GM19455 (cell line): ENCODE results near the gene SPRY1.

Source experiments
- ATAC-seq: cut with Tn5 transposase; IDR thresholded peaks from one replicate; pipeline ENCODE4 v1.9.1; 2021; ENCODE audit not compliant: unreplicated experiment

SPRY1 gene

DNA sequence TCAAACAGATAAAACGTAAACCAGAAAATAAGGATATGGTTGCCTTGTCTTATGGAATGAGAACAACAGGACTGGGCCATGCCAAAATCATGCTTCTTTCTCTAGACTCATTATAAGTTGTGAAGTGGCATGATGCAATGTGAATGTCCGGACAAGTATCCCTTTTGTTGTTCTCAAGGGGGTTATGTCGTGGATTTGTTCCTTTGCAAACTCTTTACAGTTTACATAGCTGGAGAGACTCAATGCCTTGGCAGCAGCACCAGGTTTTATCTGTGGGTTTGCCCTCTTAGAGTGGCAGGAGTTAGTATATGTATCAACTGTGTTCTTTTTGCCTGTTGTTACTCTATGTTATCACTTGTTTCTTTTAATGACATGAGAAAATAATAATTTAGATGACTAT lies 41.4 kb downstream of the SPRY1 start:
- no peak for ATAC-seq

DNA sequence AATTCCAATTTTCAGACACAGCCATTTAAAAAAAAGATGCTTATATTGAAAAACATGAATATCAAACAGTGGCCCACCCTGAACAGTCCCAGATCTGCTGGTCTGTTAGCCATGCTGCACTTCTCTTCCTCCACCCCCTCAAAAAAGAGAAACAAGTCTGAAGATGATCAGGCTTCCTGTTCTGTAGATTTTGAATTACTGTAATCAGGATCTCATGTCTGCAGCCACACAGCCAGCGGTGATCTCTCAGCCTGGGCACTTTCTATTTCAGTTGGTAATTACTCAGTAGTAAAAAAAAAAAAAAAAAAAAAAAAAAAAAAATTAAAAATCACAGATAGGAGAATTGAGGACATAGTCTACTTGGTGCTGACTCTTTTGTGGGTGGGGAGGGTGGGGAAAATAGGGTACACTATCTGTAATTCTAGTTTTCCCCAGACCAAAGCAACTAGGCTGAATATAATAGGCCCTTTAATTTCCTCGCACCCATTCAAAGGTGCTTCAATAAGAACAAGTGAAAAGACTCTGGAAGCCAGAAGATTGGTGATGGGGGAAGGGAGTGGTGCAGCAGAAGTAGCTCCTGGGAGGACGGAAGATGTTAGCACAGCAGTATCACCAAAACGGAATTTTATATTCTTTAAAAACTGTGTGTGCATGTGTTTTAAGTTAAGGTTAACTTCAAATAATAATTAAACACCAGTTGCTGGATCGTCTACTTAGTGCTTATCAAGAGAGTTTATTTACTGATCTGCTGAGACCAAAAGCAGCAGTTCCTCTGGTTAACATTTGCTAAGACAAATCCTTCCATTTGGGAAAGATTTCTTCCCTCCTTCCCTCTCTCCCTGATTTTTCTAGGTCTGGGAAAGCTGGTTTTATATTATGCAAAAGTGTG lies 47.0 kb downstream of the SPRY1 start:
- peak; percentile 62 for ATAC-seq

DNA sequence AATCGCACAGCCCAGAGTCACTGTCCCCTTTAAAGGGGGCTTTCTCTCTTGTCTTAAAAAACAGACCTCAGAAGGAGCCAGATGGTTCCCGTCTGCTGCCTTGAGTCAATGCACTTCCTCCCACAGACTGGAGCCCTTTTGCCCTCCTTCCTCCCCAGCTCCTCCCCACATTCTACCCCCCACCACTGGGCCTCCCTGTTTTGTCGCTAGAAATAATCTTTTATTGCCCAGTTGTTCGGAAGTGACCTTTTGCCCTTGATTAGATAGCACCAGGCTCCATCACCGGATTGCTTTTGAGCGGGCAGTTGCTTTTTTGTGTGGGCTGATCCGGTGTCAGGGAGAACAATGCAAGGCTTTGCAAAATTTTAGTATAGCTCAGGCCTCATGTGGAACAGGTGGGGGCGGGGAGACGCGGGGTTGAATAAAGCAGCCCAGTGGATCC lies 47.7 kb downstream of the SPRY1 start:
- peak; percentile 93 for ATAC-seq

DNA sequence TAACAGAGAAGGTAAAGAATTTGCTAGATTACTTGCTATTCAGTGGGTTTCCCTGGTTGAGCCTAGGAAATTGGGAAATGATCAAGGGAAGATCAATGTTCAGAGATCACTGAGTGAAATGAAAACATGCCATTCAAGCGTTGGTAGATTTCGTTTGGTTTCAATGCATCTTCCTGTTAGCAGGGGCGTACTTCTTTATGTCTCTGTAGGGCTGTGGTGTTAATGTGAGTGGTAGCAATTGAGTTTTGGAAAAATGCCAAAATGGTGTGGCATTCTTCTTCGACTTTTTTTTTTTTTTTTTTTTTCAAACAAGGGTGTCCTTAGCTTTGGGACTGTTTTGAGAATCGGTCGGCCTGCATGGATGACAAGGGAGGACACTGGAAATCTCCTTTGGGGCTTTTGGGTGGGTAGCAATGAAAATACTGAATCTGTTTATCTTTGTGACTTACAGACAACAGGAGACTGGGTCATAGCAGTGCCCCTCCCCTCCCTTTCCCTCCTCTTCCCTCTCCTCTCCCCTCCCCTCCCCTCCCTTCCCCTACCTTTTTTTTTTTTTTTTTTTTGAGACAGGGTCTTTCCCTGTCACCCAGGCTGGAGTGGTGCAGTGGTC lies 50.4 kb downstream of the SPRY1 start:
- no peak for ATAC-seq

DNA sequence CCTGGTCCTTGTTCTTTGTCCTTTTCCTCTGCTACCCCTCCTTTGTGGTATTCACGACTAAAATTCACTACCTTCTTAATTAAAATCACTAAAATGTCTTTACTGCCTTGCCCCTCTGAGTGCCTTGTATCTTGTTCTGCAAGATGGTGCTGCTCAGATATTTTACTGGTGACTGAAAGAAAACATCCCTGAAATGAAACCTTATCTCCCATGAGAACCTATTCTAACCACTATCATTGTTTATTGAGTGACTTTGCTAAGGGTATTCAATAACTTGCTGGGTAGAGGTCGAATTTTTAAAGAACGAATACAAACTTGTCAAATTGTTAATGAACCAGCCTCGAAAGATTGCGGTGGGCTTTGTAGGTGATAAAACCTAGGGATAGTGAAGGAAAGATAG lies 52.8 kb downstream of the SPRY1 start:
- ATAC-seq, result peak; percentile 12

DNA sequence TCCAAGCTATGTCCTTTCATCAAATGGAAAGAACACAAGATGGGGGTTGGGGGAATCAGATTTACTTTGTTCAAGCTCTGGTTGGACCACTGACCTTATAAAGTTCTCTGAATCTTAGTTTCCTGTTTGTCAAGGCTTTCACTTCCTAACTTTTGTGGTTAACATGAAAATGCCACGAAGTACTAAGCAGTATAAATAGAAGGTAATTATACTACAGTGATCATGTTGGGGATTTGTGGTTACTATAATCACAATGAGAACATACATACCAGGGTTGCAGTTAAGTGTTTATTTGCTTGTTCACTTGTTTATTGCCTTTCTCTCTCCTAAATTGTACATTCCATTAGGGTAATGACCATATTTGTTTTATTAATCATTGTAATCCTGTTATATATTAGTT lies 53.2 kb downstream of the SPRY1 start:
- ATAC-seq, result peak; percentile 76

DNA sequence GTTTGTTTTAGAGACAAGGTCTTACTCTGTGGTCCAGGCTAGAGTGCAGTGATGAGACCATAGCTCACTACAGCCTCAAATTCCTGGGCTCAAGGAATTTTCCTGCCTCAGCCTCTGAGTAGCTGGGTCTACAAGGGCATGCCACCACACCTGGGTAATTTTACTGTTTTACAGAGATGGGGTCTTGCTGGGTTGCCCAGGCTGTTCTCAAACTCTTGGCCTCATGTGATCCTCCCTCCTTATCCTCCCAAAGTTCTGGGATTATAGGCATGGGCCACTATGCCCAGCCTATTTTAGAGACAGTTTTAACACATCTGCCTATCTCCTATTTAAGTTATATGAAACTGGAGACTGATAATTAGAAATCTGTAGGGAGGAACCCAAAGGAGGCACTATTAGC lies 53.8 kb downstream of the SPRY1 start:
- ATAC-seq, result no peak

DNA sequence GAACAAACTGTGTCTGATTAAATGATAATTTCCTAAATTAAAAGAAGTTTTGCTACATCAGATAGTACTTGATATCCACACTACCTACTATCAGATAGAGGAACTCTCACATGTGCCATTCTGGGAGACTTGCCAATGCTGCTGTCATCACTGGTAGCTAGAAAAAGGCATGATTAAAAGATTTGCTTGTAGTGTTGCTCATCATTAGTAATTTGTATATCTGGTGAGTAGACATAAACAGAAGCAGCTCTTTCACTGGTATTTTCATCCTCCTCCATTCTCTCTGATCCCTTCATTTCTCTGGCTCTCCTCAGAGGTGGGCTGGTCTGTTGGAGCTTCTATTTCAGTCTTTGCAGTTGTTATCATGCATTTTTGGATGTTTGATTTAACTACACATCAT lies 56.0 kb downstream of the SPRY1 start:
- ATAC-seq, result no peak

DNA sequence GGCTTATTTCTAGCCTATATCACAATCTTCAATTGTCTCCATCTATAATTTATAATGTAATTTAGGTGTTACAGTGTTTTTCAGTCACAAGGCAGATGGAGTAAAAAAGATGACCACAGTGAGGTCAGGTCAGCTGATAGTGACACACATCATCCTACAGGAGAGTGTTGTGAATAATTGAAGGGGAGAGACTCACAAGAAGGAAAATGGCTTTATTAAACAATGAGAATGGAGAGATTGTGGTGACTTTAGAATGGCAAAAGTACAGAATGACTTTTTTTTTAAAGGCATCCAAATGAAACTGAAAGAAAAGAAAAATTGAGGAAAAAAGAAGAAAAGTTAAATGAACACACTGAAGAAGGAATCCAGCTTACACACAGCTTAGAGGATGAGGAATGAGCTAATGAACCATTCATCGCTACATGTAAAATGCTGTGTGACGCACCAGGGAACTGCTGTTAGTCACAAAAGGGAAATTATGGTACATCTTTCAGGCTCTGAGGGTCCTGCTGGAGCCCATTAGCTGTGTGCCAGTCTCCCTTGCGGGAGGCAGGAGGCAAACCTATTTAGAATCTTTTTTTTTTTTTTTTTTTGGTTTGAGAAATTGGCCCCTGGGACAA lies 56.6 kb downstream of the SPRY1 start:
- ATAC-seq, result no peak
